Measurements from ENCODE around the gene PSMB11. TPM values are rescaled to one million over a fixed set of nuclear protein-coding genes. Genes with fewer than 3 reads are reported as not detected.

Gene PSMB11
- total RNA-seq, 1 experiment from 2014 or later = not detected

DNA sequence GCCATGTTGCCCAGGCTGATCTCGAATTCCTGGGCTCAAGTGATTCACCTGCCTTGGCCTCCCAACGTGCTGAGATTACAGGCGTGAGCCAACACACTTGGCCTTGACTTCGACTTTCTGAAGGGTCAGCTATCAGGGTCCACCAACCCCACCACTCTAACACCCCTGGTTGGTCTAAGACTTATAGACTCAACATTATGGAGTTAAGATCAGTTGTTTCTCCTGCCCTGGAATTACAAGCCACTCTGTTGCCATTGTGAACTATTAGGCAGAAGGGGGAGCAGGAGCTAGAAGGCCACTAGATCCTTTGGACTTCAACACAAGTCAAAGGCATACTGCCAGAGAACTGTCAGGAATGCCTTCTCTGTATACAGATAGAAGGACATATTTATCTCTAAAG lies 1.9 kb upstream of the PSMB11 start:
- POLR2A ChIA-PET = interaction anchor here (0.7 to 1.9 kb wide), 3 partner anchors 33 to 111 kb away, joined by 3 to 8 read pairs (median 3); no protein-coding TSS in a partner anchor
- Mint-ChIP-seq H3K4me1 (ENCODE audit: insufficient read depth, unreplicated experiment) (no peaks in the 10 kb centered on the region), H3K4me3 (ENCODE audit: unreplicated experiment) (no peak overlapping the region), H3K36me3 (ENCODE audit: insufficient read depth, unreplicated experiment) (peaks cover 4% of the 10 kb centered on the region), H3K27ac (ENCODE audit: low read depth, unreplicated experiment) (no peak overlapping the region), H3K27me3 (ENCODE audit: insufficient read depth, unreplicated experiment) (no peaks in the 10 kb centered on the region), H3K9me3 (ENCODE audit: unreplicated experiment) (no peaks in the 10 kb centered on the region)
- TF ChIP-seq, protein P1, sequence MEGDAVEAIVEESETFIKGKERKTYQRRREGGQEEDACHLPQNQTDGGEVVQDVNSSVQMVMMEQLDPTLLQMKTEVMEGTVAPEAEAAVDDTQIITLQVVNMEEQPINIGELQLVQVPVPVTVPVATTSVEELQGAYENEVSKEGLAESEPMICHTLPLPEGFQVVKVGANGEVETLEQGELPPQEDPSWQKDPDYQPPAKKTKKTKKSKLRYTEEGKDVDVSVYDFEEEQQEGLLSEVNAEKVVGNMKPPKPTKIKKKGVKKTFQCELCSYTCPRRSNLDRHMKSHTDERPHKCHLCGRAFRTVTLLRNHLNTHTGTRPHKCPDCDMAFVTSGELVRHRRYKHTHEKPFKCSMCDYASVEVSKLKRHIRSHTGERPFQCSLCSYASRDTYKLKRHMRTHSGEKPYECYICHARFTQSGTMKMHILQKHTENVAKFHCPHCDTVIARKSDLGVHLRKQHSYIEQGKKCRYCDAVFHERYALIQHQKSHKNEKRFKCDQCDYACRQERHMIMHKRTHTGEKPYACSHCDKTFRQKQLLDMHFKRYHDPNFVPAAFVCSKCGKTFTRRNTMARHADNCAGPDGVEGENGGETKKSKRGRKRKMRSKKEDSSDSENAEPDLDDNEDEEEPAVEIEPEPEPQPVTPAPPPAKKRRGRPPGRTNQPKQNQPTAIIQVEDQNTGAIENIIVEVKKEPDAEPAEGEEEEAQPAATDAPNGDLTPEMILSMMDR (IDR thresholded peaks at IDR 0.05; ENCODE audit: unreplicated experiment) = no peak
- no TSS peak for BruUV-seq (replicated peaks)
- no peak for DNase-seq (ENCODE audit: unreplicated experiment)
- intact Hi-C loops (cut with micrococcal nuclease) = no loop called here
- CTCF ChIA-PET = interaction anchor here (0.9 to 2.2 kb wide), 5 partner anchors 16 to 53 kb away, joined by 4 to 12 read pairs (median 6); no protein-coding TSS in a partner anchor

GRCh38 chr14:23041729-23042128 lies 283 bp upstream of the PSMB11 start:
- DNase-seq (ENCODE audit: unreplicated experiment) = no peak
- POLR2A ChIA-PET = interaction anchor here (1.9 kb wide), 1 partner anchor 35 kb away, joined by 8 read pairs; no protein-coding TSS in a partner anchor
- no peaks in the 10 kb centered on the region for H3K4me1 Mint-ChIP-seq (ENCODE audit: insufficient read depth, unreplicated experiment)

GRCh38 chr14:23043145-23043544 lies 1.1 kb downstream of the PSMB11 start:
- no peaks in the 10 kb centered on the region for H3K9me3 Mint-ChIP-seq (ENCODE audit: unreplicated experiment)
- no peaks in the 10 kb centered on the region for H3K27me3 Mint-ChIP-seq (ENCODE audit: insufficient read depth, unreplicated experiment)
- CTCF ChIA-PET = interaction anchor here (0.5 to 2.2 kb wide), 4 partner anchors 25 to 144 kb away, joined by 3 to 13 read pairs (median 4); no protein-coding TSS in a partner anchor
- TF ChIP-seq, protein P1 (IDR thresholded peaks at IDR 0.05; ENCODE audit: unreplicated experiment) = no peak
- peaks cover 4% of the 10 kb centered on the region for H3K36me3 Mint-ChIP-seq (ENCODE audit: insufficient read depth, unreplicated experiment)
- no TSS peak for BruUV-seq (replicated peaks)
- no peaks in the 10 kb centered on the region for H3K4me1 Mint-ChIP-seq (ENCODE audit: insufficient read depth, unreplicated experiment)
- no peak overlapping the region for H3K4me3 Mint-ChIP-seq (ENCODE audit: unreplicated experiment)
- no peak overlapping the region for H3K27ac Mint-ChIP-seq (ENCODE audit: low read depth, unreplicated experiment)
- DNase-seq (ENCODE audit: unreplicated experiment) = no peak
- POLR2A ChIA-PET = interaction anchor here (0.9 kb wide), 1 partner anchor 8 kb away, joined by 4 read pairs; the partner anchor contains the start of gene PSMB5
- intact Hi-C loops (cut with micrococcal nuclease) = no loop called here

More at GRCh38 chr14:23041729-23042128, 283 bp upstream of the PSMB11 start:
- Mint-ChIP-seq H3K36me3 (ENCODE audit: insufficient read depth, unreplicated experiment) (peaks cover 4% of the 10 kb centered on the region), H3K27me3 (ENCODE audit: insufficient read depth, unreplicated experiment) (no peaks in the 10 kb centered on the region), H3K4me3 (ENCODE audit: unreplicated experiment) (no peak overlapping the region), H3K27ac (ENCODE audit: low read depth, unreplicated experiment) (no peak overlapping the region), H3K9me3 (ENCODE audit: unreplicated experiment) (no peaks in the 10 kb centered on the region)
- intact Hi-C loops (cut with micrococcal nuclease) = no loop called here
- CTCF ChIA-PET = interaction anchor here (1.1 to 2.2 kb wide), 4 partner anchors 16 to 55 kb away, joined by 4 to 13 read pairs (median 8); no protein-coding TSS in a partner anchor
- TF ChIP-seq, protein P1 (IDR thresholded peaks at IDR 0.05; ENCODE audit: unreplicated experiment) = no peak
- no TSS peak for BruUV-seq (replicated peaks)

- BruUV-seq (replicated peaks) = no TSS peak
- intact Hi-C loops (cut with micrococcal nuclease) = no loop called here
- ChIA-PET CTCF (interaction anchor here (0.6 to 2.2 kb wide), 6 partner anchors 12 to 84 kb away, joined by 3 to 13 read pairs (median 4); no protein-coding TSS in a partner anchor), POLR2A (interaction anchor here (0.6 to 0.9 kb wide), 2 partner anchors 9 to 41 kb away, joined by 3 to 4 read pairs; partner anchors contain the start of gene PSMB5)
- Mint-ChIP-seq H3K27ac (ENCODE audit: low read depth, unreplicated experiment) (no peak overlapping the region), H3K9me3 (ENCODE audit: unreplicated experiment) (no peaks in the 10 kb centered on the region), H3K4me3 (ENCODE audit: unreplicated experiment) (no peak overlapping the region), H3K27me3 (ENCODE audit: insufficient read depth, unreplicated experiment) (no peaks in the 10 kb centered on the region), H3K4me1 (ENCODE audit: insufficient read depth, unreplicated experiment) (no peaks in the 10 kb centered on the region), H3K36me3 (ENCODE audit: insufficient read depth, unreplicated experiment) (peaks cover under 1% of the 10 kb centered on the region)
- TF ChIP-seq, protein P1 (IDR thresholded peaks at IDR 0.05; ENCODE audit: unreplicated experiment) = no peak
- DNase-seq (ENCODE audit: unreplicated experiment) = no peak
These were observed 1.7 kb downstream of the PSMB11 start for GRCh38 chr14:23043754-23044153.

Data from MCF 10A (cell line).